A549 (cell line): ENCODE results near the gene CDK14. TPM values are rescaled to one million over a fixed set of nuclear protein-coding genes. Genes with fewer than 3 reads are reported as not detected.

Experiments
- ATAC-seq, 2 experiments: fragments of 200-7000 bp in 1 of 2; fragments of >200 bp in 1 of 2; cut with Nextera tagmentation in 1 of 2; cut with Tn5 transposase in 1 of 2; 3 replicates each; pipeline versions ENCODE4 v1.8.0 to v1.9.1; 2018 to 2020; ENCODE audit warnings: mild to moderate bottlenecking in 1 of 2, moderate library complexity in 1 of 2
- CTCF ChIA-PET: fragments of 300-600 bp; sonication (Branson Sonifier 250); formaldehyde crosslinking; extraction: SDS; loops from one replicate; lab custom pipeline; 2021; ENCODE audit warnings: antibody characterized with exemption, inconsistent platforms; lab: Yijun Ruan, JAX
- POLR2A ChIA-PET: fragments of 350-600 bp; formaldehyde crosslinking; extraction: SDS; loops from one replicate; lab custom pipeline; 2021; ENCODE audit warnings: antibody characterized with exemption, inconsistent platforms; lab: Yijun Ruan, JAX
- DNase-seq, 2 experiments: peaks; one replicate each; pipeline versions ENCODE4 v3.0.0 to v3.0.0-alpha.2; 2011 to 2016; ENCODE audit warnings: low read depth in 1 of 2, low spot score in 1 of 2
- FAIRE-seq: peaks from 2 replicates; lab custom pipeline; 2011; peaks lifted over from hg19 to GRCh38; lab: Jason Lieb, UNC
- H3K27ac ChIP-seq, 2 experiments: fragments of >200 bp; sonication (Bioruptor Twin); formaldehyde crosslinking; 3 replicates each; pipeline ENCODE4 v1.5.1; 2016 to 2017
- H3K4me1 ChIP-seq: fragments of >200 bp; sonication (Bioruptor Twin); formaldehyde crosslinking; 3 replicates; pipeline ENCODE4 v1.6.1; 2016
- H3K4me2 ChIP-seq: fragments of >200 bp; sonication (Bioruptor Twin); formaldehyde crosslinking; 3 replicates; pipeline ENCODE4 v1.6.1; 2016
- H3K4me3 ChIP-seq: fragments of >200 bp; sonication (Bioruptor Twin); formaldehyde crosslinking; 3 replicates; pipeline ENCODE4 v1.5.1; 2016
- H3K9me3 ChIP-seq: fragments of >200 bp; sonication (Bioruptor Twin); formaldehyde crosslinking; 3 replicates; pipeline ENCODE4 v1.6.1; 2016
- BCL3 ChIP-seq: fragments of >200 bp; sonication (Bioruptor Twin); formaldehyde crosslinking; IDR thresholded peaks from 3 replicates; pipeline ENCODE4 v1.6.1; 2016
- ELK1 ChIP-seq: fragments of 150-350 bp; IDR thresholded peaks from 2 replicates; pipeline ENCODE4 v1.6.1; 2014; ENCODE audit warnings: low read depth, mild to moderate bottlenecking, low read length
- HMGXB4 ChIP-seq: fragments of 250-450 bp; sonication (Bioruptor Pico); IDR thresholded peaks from 2 replicates; pipeline ENCODE4 v1.5.0; 2021; ENCODE audit warnings: mild to moderate bottlenecking, moderate library complexity, borderline replicate concordance
- JUN ChIP-seq, 2 experiments: fragments of >200 bp; sonication (Bioruptor Twin); formaldehyde crosslinking; IDR thresholded peaks; 2 replicates in 1 of 2; 3 replicates in 1 of 2; pipeline ENCODE4 v1.6.1; 2016 to 2017
- JUNB ChIP-seq: fragments of >200 bp; sonication (Bioruptor Twin); formaldehyde crosslinking; IDR thresholded peaks from 2 replicates; pipeline ENCODE4 v1.6.1; 2016
- MAFK ChIP-seq: fragments of 450-650 bp; IDR thresholded peaks from 2 replicates; pipeline ENCODE4 v1.6.1; 2014; ENCODE audit not compliant: partially characterized antibody
- PHF8 ChIP-seq: fragments of 200-600 bp; sonication (generic); IDR thresholded peaks from 2 replicates; pipeline ENCODE4 v1.6.1; 2016; ENCODE audit warnings: low read depth, mild to moderate bottlenecking, antibody characterized with exemption, moderate library complexity, borderline replicate concordance
- REST ChIP-seq: fragments of 200-600 bp; sonication (generic); IDR thresholded peaks from 2 replicates; pipeline ENCODE4 v1.6.1; 2016; ENCODE audit warnings: antibody characterized with exemption, mild to moderate bottlenecking, moderate library complexity
- USF2 ChIP-seq: fragments of 450-650 bp; IDR thresholded peaks from 2 replicates; pipeline ENCODE4 v1.6.1; 2014; ENCODE audit warnings: antibody characterized with exemption
- ZSCAN20 ChIP-seq: fragments of 250-450 bp; sonication (Bioruptor Pico); IDR thresholded peaks from 2 replicates; pipeline ENCODE4 v1.8.0; 2022; ENCODE audit warnings: mild to moderate bottlenecking, moderate library complexity
- WGBS: methylation state at CpG from one replicate; pipeline ENCODE4 v1.1.6; 2017; ENCODE audit errors: missing lambda C conversion rate; 5-methylcytosine and 5-hydroxymethylcytosine counted together
- polyA plus RNA-seq, 4 experiments: library from polyadenylated mRNA; depleted of rRNA in 3 of 4; stranded (reverse); fragments of >200 nt; fragmentation: RNase III in 1 of 4; extraction: RNeasy Plus Mini Kit Qiagen cat#74134 plus additional on column Dnase treatment in 1 of 4; gene quantifications; 2 replicates in 3 of 4; 3 replicates in 1 of 4; pipeline ENCODE4 v1.2.3, GENCODE V29; 2011 to 2017

Gene CDK14
- polyA plus RNA-seq, 2 of the 4 experiments (the other 2 are of a cell fraction), result 0.21 to 0.23 TPM

GRCh38 chr7:90982228-90982627 lies 386.1 kb downstream of the CDK14 start:
- ATAC-seq (no peak), DNase-seq (no peak), FAIRE-seq (no peak)
- WGBS, result 16% methylated on average over 2 of the region's 2 CpGs
- Histone ChIP-seq H3K27ac (no peak overlapping the region), H3K4me1 (no peaks in the 10 kb centered on the region), H3K4me2 (no peak overlapping the region), H3K4me3 (no peak overlapping the region), H3K9me3 (no peaks in the 10 kb centered on the region)
- TF ChIP-seq JUN (IDR thresholded peaks at IDR 0.05) (no peak), REST (no peak), ELK1 (no peak), ZSCAN20 (CRISPR knock-in tag) (no peak), BCL3 (no peak), JUNB (no peak), USF2 (no peak)
- POLR2A ChIA-PET, result no interaction called here
- CTCF ChIA-PET, result no interaction called here

GRCh38 chr7:90984692-90985091 lies 388.6 kb downstream of the CDK14 start:
- 25% methylated on average over 1 of the region's 1 CpG for WGBS
- H3K9me3 ChIP-seq, result no peaks in the 10 kb centered on the region
- FAIRE-seq (no peak), DNase-seq (no peak), ATAC-seq (no peak)
- H3K4me2 ChIP-seq, result no peak overlapping the region
- no peaks in the 10 kb centered on the region for H3K4me1 ChIP-seq
- CTCF ChIA-PET, result no interaction called here
- POLR2A ChIA-PET, result no interaction called here
- TF ChIP-seq HMGXB4 (CRISPR knock-in tag) (no peak), ZSCAN20 (CRISPR knock-in tag) (no peak), REST (no peak), PHF8 (no peak), MAFK (peak; percentile 78)
- no peak overlapping the region for H3K4me3 ChIP-seq
- no peak overlapping the region for H3K27ac ChIP-seq
